ENCODE results near the gene MAGEB17. TPM values are rescaled to one million over a fixed set of nuclear protein-coding genes. Genes with fewer than 3 reads are reported as not detected.
"Not testable (repeated sequence)": the region's sequence is repeated elsewhere in the genome, so short reads cannot be mapped to it uniquely, and the experiment has no call there.

The MAGEB17 gene
- total and polyA plus RNA-seq, 3 donors from 2014 or later = 2.0 to 4.1 (median 3.7) TPM

GRCh38 chrX:16145656-16146055 is 21.6 kb upstream of the MAGEB17 start:
- no peaks in the 10 kb centered on the region for H3K4me1 ChIP-seq
- no peak overlapping the region for H3K4me3 ChIP-seq
- H3K27ac ChIP-seq = no peak overlapping the region
- no peak for DNase-seq
- H3K27me3 ChIP-seq = no peaks in the 10 kb centered on the region
- intact Hi-C loops (cut with DNase I; ENCODE audit: low total_unique reads) = no loop called here
- no peaks in the 10 kb centered on the region for H3K36me3 ChIP-seq (ENCODE audit: low read depth, missing control alignments)
- H3K9me3 ChIP-seq = no peaks in the 10 kb centered on the region
- TF ChIP-seq CTCF (IDR thresholded peaks at IDR 0.05) (no peak), POLR2A (IDR thresholded peaks at IDR 0.05) (no peak)

- DNase-seq = no peak
- H3K9me3 ChIP-seq = no peaks in the 10 kb centered on the region
- no peak overlapping the region for H3K27ac ChIP-seq
- intact Hi-C loops (cut with DNase I; ENCODE audit: low total_unique reads) = no loop called here
- no peak overlapping the region for H3K4me3 ChIP-seq
- TF ChIP-seq CTCF (IDR thresholded peaks at IDR 0.05) (no peak), POLR2A (IDR thresholded peaks at IDR 0.05) (no peak)
- 100% methylated on average over 1 to 3 of the region's 3 CpGs for WGBS, 2 donors
- no peaks in the 10 kb centered on the region for H3K4me1 ChIP-seq
- no peaks in the 10 kb centered on the region for H3K27me3 ChIP-seq
- no peaks in the 10 kb centered on the region for H3K36me3 ChIP-seq (ENCODE audit: low read depth, missing control alignments)
Observed at GRCh38 chrX:16148896-16149295, 18.4 kb upstream of the MAGEB17 start.

- DNase-seq = no peak
- intact Hi-C loops (cut with DNase I; ENCODE audit: low total_unique reads) = no loop called here
- no peak for TF ChIP-seq POLR2A (IDR thresholded peaks at IDR 0.05)
- TF ChIP-seq CTCF (IDR thresholded peaks at IDR 0.05) = no peak
Observed at GRCh38 chrX:16155581-16156096, 11.6 kb upstream of the MAGEB17 start.

GRCh38 chrX:16156692-16157331 is 10.5 kb upstream of the MAGEB17 start:
- Histone ChIP-seq H3K27me3 (no peaks in the 10 kb centered on the region), H3K36me3 (ENCODE audit: low read depth, missing control alignments) (no peaks in the 10 kb centered on the region), H3K27ac (no peak overlapping the region), H3K9me3 (no peaks in the 10 kb centered on the region), H3K4me1 (no peaks in the 10 kb centered on the region), H3K4me3 (no peak overlapping the region)
- TF ChIP-seq POLR2A (IDR thresholded peaks at IDR 0.05) (no peak), CTCF (IDR thresholded peaks at IDR 0.05) (no peak)
- no peak for DNase-seq
- intact Hi-C loops (cut with DNase I; ENCODE audit: low total_unique reads) = no loop called here
- WGBS, 2 donors = 86 to 87% methylated on average over 5 of the region's 5 CpGs

More at GRCh38 chrX:16155581-16156096, 11.6 kb upstream of the MAGEB17 start:
- Histone ChIP-seq H3K27me3 (no peaks in the 10 kb centered on the region), H3K36me3 (ENCODE audit: low read depth, missing control alignments) (no peaks in the 10 kb centered on the region), H3K4me3 (no peak overlapping the region), H3K4me1 (no peaks in the 10 kb centered on the region), H3K9me3 (no peaks in the 10 kb centered on the region), H3K27ac (no peak overlapping the region)
- WGBS, 2 donors = 74 to 75% methylated on average over 5 of the region's 5 CpGs

- whole genome bisulfite sequencing, 2 donors = 70 to 71% methylated on average over 3 of the region's 3 CpGs
- intact Hi-C loops (cut with DNase I; ENCODE audit: low total_unique reads) = no loop called here
- no peak for DNase-seq
- Histone ChIP-seq H3K4me1 (no peaks in the 10 kb centered on the region), H3K27ac (no peak overlapping the region), H3K36me3 (ENCODE audit: low read depth, missing control alignments) (no peaks in the 10 kb centered on the region), H3K9me3 (no peaks in the 10 kb centered on the region), H3K4me3 (no peak overlapping the region), H3K27me3 (no peaks in the 10 kb centered on the region)
- TF ChIP-seq CTCF (IDR thresholded peaks at IDR 0.05) (no peak), POLR2A (IDR thresholded peaks at IDR 0.05) (no peak)
Observed at GRCh38 chrX:16160729-16161128, 6.6 kb upstream of the MAGEB17 start.

GRCh38 chrX:16161173-16161572 is 6.1 kb upstream of the MAGEB17 start:
- H3K4me1 ChIP-seq; H3K4me3 ChIP-seq; H3K36me3 ChIP-seq (ENCODE audit: low read depth, missing control alignments); H3K9me3 ChIP-seq; H3K27me3 ChIP-seq; intact Hi-C loops (cut with DNase I; ENCODE audit: low total_unique reads); H3K27ac ChIP-seq; DNase-seq: not testable (repeated sequence)
- WGBS, 2 donors = 92% methylated on average over 2 of the region's 2 CpGs; no CpG with 5 or more reads in 1 of the 2 donors

Measured in testis (tissue), 3 donors.